SU-DHL-6 (cell line): ENCODE data around the gene AGXT.

Source experiments
- H2AFZ ChIP-seq: fragments of 200-600 bp; sonication (generic); 2 replicates; pipeline ENCODE4 v1.6.1; 2014; ENCODE audit warnings: low read depth, mild to moderate bottlenecking, moderate library complexity, mixed read lengths, antibody characterized with exemption, low read length; ENCODE audit not compliant: severe bottlenecking
- H3F3A ChIP-seq: fragments of 200-600 bp; shearing (Covaris generic); 2 replicates; pipeline ENCODE4 v1.6.0; 2016; ENCODE audit warnings: antibody characterized with exemption, mild to moderate bottlenecking; ENCODE audit not compliant: insufficient read depth
- H3K27ac ChIP-seq: fragments of 200-600 bp; sonication (generic); 2 replicates; pipeline ENCODE4 v1.5.1; 2016; ENCODE audit warnings: low read depth, mild to moderate bottlenecking, low read length, moderate library complexity, mixed read lengths
- H3K27me3 ChIP-seq: fragments of 200-600 bp; sonication (generic), shearing (Covaris generic); 2 replicates; pipeline ENCODE4 v1.6.0; 2014; ENCODE audit warnings: mild to moderate bottlenecking, low read length
- H3K36me3 ChIP-seq: fragments of 200-600 bp; sonication (generic); 2 replicates; pipeline ENCODE4 v1.6.1; 2014; ENCODE audit warnings: mild to moderate bottlenecking, low read length, mixed read lengths
- H3K4me2 ChIP-seq: fragments of 300-600, 200-600 bp; shearing (Covaris generic), sonication (generic); 2 replicates; pipeline ENCODE4 v1.6.0; 2014; ENCODE audit warnings: low read length, low read depth, mild to moderate bottlenecking; ENCODE audit not compliant: poor library complexity, severe bottlenecking
- H3K4me3 ChIP-seq: fragments of 200-600 bp; sonication (generic); 2 replicates; pipeline ENCODE4 v1.5.1; 2014; ENCODE audit warnings: antibody characterized with exemption, low read length, mild to moderate bottlenecking, mixed read lengths; ENCODE audit not compliant: insufficient read depth, poor library complexity, severe bottlenecking
- H3K79me2 ChIP-seq: fragments of 200-600 bp; sonication (generic); 2 replicates; pipeline ENCODE4 v1.6.1; 2014; ENCODE audit warnings: mild to moderate bottlenecking, low read length, moderate library complexity; ENCODE audit not compliant: insufficient read depth
- H3K9ac ChIP-seq: fragments of 200-600 bp; sonication (generic); 2 replicates; pipeline ENCODE4 v1.7.0; 2014; ENCODE audit warnings: mild to moderate bottlenecking, low read length
- H3K9me2 ChIP-seq: fragments of 200-600 bp; sonication (generic); replicated peaks from 2 replicates; pipeline ENCODE4 v1.6.1; 2014; ENCODE audit warnings: low read length; ENCODE audit not compliant: insufficient read depth
- H3K9me3 ChIP-seq: fragments of 200-600 bp; sonication (generic); 2 replicates; pipeline ENCODE4 v1.6.1; 2014; ENCODE audit warnings: low read length, mixed read lengths; ENCODE audit not compliant: insufficient read depth
- H4K20me1 ChIP-seq: fragments of 200-600 bp; sonication (generic); 2 replicates; pipeline ENCODE4 v1.6.1; 2014; ENCODE audit warnings: low read depth, mild to moderate bottlenecking, antibody characterized with exemption, low read length, moderate library complexity, mixed read lengths
- EZH2phosphoT487 ChIP-seq: fragments of 200-600 bp; sonication (generic), shearing (Covaris generic); conservative IDR thresholded peaks from 2 replicates; pipeline ENCODE4 v1.6.1; 2018; ENCODE audit warnings: mild to moderate bottlenecking, antibody characterized with exemption, low read length, moderate library complexity, mixed read lengths
- TF ChIP-seq, protein P1 (sequence below): fragments of 200-600 bp; sonication (generic); IDR thresholded peaks from one replicate; pipeline ENCODE4 v1.5.1; 2017; ENCODE audit warnings: antibody characterized with exemption, mild to moderate bottlenecking, low read length, moderate library complexity; ENCODE audit not compliant: insufficient read depth, poor library complexity, severe bottlenecking

Gene AGXT

DNA sequence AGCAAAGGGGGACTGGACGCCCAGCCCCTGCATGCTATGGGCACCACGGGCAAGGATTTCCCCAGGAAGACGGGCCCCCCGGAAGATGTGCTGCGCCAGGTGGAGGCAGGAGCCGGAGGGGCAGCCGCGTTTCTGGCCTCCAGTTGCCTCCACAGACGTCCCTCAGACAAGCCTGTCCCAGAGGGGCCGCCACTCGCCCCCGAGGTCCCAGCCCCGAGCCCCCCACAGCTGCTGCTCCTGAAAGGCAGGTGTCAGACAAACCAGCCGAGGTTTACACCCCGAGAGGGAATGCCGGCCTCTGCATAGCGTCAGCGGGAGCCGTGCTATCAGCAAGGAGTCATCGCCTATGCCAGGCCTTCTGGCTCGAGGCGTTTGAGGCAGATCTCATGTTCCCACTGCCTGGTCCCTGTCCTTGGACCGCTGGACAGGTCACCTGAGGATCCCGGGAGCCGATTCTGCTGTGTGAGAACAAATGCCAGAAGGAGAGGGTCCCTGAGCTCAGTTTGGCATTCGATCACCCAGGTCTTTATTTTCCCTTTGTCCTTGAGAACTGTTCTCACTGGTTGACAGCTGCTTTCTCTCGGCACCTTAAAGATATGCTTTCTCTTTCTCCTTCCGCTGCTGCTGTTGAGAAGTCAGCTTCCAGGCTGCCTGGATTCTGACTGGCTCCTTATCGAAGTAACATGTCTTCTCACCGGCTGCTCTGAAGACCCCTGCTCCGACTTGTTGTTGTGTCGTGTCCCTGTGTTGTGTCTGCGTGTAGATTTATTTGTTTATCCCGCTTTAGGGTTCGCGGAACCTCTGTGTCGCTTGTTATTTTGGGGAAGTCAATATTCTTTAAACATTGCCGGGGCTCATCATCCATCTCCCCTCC is 58.1 kb downstream of the AGXT start:
- no peak for TF ChIP-seq EZH2phosphoT487
- TF ChIP-seq, protein P1, sequence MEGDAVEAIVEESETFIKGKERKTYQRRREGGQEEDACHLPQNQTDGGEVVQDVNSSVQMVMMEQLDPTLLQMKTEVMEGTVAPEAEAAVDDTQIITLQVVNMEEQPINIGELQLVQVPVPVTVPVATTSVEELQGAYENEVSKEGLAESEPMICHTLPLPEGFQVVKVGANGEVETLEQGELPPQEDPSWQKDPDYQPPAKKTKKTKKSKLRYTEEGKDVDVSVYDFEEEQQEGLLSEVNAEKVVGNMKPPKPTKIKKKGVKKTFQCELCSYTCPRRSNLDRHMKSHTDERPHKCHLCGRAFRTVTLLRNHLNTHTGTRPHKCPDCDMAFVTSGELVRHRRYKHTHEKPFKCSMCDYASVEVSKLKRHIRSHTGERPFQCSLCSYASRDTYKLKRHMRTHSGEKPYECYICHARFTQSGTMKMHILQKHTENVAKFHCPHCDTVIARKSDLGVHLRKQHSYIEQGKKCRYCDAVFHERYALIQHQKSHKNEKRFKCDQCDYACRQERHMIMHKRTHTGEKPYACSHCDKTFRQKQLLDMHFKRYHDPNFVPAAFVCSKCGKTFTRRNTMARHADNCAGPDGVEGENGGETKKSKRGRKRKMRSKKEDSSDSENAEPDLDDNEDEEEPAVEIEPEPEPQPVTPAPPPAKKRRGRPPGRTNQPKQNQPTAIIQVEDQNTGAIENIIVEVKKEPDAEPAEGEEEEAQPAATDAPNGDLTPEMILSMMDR = no peak
- no peak overlapping the region for H3K4me3 ChIP-seq
- H3K9me2 ChIP-seq = no peaks in the 10 kb centered on the region
- no peaks in the 10 kb centered on the region for H3F3A ChIP-seq
- no peak overlapping the region for H3K4me2 ChIP-seq
- H3K36me3 ChIP-seq = no peaks in the 10 kb centered on the region
- no peaks in the 10 kb centered on the region for H3K79me2 ChIP-seq
- H3K9me3 ChIP-seq = no peaks in the 10 kb centered on the region
- H2AFZ ChIP-seq = no peak overlapping the region
- no peak overlapping the region for H3K27ac ChIP-seq
- H3K9ac ChIP-seq = no peak overlapping the region
- no peaks in the 10 kb centered on the region for H4K20me1 ChIP-seq
- H3K27me3 ChIP-seq = no peaks in the 10 kb centered on the region

GRCh38 chr2:240927390-240927781 is 58.8 kb downstream of the AGXT start:
- H3K4me2 ChIP-seq = no peak overlapping the region
- no peak for TF ChIP-seq EZH2phosphoT487
- TF ChIP-seq, protein P1 = no peak
- no peaks in the 10 kb centered on the region for H3F3A ChIP-seq

DNA sequence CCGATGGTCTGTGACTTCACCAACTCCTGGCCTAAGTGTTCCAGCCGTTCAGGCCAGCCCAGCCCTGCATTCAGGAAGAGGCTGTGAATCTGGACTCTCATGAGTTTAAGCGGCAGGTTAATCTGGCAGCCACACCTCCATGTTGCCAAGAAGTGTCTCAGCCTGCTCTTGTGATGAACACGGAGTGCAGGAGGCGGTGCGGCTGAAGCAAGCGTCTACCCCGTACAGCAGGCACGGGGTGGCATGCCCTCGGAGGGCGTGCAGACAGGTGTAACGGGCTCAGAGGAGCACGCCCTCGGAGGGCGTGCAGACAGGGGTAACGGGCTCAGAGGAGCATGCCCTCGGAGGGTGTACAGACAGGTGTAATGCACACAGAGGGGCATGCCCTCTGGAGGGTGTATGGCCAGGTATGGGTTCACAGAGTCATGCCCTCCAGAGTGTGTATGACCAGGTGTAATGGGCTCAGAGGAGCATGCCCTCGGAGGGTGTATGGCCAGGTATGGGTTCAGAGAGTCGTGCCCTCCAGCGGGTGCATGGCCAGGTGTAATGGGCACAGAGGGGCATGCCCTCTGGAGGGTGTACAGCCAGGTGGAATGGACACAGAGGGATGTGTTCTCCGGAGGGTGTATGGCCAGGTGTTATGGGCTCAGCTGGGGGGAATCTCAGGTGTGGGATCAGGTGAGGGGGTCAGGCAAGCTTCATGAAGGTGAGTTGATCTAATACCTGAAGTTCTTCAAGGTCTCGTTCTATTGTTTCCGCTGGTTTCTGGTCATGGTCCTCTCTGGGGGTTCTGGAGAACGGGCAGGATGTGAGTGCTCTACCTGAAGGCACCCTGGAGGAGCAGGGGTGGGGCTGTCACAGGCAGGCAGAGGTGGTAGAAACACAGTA is 60.1 kb downstream of the AGXT start:
- no peak overlapping the region for H3K4me3 ChIP-seq
- no peak overlapping the region for H3K27ac ChIP-seq
- H3K27me3 ChIP-seq = no peaks in the 10 kb centered on the region
- H3K9me2 ChIP-seq = no peaks in the 10 kb centered on the region
- no peak overlapping the region for H3K9ac ChIP-seq
- no peaks in the 10 kb centered on the region for H4K20me1 ChIP-seq
- TF ChIP-seq EZH2phosphoT487 = no peak
- TF ChIP-seq, protein P1 = no peak
- H3K4me2 ChIP-seq = no peak overlapping the region
- H3F3A ChIP-seq = no peaks in the 10 kb centered on the region
- H3K9me3 ChIP-seq = no peaks in the 10 kb centered on the region
- H3K36me3 ChIP-seq = no peaks in the 10 kb centered on the region
- no peaks in the 10 kb centered on the region for H3K79me2 ChIP-seq
- no peak overlapping the region for H2AFZ ChIP-seq

More at GRCh38 chr2:240927390-240927781, 58.8 kb downstream of the AGXT start:
- H3K9ac ChIP-seq = no peak overlapping the region
- H2AFZ ChIP-seq = no peak overlapping the region
- no peak overlapping the region for H3K4me3 ChIP-seq
- no peaks in the 10 kb centered on the region for H3K36me3 ChIP-seq
- H3K27ac ChIP-seq = no peak overlapping the region
- no peaks in the 10 kb centered on the region for H3K9me2 ChIP-seq
- no peaks in the 10 kb centered on the region for H4K20me1 ChIP-seq
- no peaks in the 10 kb centered on the region for H3K79me2 ChIP-seq
- no peaks in the 10 kb centered on the region for H3K9me3 ChIP-seq
- no peaks in the 10 kb centered on the region for H3K27me3 ChIP-seq
